ENCODE measurements around the gene VSNL1.
"Not testable (repeated sequence)": the region's sequence is repeated elsewhere in the genome, so short reads cannot be mapped to it uniquely, and the experiment has no call there.

Gene VSNL1

DNA sequence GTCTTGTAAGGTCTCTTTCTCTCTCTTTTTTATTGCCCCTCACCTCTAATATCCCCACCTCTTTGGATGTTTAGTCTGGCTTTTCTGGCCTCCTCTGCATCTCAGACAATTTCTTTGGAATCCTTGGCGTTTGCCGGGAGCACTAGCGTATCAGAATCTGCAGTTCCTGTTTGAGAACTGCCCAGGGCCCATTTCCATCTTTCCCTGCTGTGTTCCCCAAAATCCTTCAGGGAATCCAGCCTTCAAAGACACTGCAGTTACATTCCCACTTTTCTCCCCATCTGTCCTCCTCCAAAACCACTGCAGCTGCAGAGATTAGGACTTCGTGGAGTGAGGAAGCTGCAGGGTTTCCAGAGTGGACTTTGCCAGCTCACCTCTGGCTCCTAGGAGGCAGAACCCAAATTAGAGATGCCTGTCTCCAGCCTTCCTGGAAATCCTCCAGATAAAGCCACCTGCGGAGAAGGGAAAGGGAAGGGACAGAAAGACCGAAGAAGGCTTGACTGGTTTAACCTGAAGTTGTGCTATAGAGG lies 2.7 kb downstream of the VSNL1 start:
- DNase-seq, result no peak

DNA sequence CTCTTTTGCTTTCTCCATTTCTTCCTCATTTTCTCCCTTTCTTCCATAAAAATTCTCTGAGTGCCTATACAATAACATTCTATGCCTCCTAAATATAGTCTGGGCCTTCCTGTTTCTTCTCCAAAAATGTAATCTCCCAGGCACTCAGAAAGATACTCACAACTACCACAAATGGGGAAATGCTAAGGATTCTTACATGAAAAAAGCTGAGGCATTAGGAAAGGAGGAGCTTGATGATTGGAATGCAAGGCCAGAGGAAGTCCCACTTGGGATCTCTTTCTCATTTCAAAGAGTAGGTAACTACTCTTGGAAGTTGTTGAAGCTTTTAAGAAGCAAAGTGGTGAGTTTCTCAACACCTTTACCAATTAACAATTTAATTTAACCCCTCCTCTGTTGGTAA lies 3.4 kb downstream of the VSNL1 start:
- DNase-seq, result no peak

GRCh38 chr2:17544256-17544655 lies 3.8 kb downstream of the VSNL1 start:
- DNase-seq, result no peak

DNA sequence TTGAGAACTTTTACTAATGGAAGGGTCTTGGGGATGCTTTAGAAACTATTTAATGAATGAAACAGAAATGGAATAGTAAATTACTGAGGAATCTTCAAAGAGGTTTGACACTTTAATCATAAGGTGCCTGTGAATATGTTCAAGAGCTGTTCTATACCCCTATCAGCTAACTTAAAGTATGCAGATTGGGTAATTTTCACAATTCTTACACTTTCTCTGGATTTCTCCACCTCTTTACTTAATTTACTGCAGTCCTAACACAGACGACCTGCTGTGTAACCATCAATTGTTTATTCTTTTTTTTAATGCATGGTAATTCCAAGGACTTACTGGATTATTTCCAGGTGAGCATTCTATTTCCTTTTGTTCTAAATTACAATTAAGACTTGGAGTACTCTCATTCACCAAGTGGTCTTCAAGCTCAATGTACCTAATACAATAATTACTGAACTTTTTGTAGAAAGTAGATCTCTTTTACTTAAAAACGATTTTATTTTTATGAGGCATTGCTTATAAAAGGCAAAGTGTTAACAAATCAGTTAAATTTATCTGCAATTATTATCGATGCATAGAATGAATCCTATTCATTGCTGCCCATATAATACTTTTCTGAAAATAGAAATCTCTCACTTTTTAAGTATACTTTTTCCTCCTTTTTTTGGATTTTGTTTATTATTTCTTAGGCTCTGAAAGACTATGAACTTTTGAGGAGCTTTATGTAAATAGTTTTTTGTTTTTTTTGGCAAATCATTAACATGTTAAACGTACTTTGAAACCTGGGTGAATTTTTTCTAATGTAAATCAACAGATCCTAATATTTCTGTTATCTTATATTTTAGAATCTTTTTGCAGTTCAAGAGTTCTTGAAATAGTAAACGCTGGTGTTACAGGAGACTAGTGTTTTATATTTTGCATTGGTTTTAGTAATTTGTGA lies 5.5 kb downstream of the VSNL1 start:
- no peak for DNase-seq

GRCh38 chr2:17547237-17547636 lies 6.7 kb downstream of the VSNL1 start:
- no peak for DNase-seq

- DNase-seq, result no peak
These were observed 7.2 kb downstream of the VSNL1 start for GRCh38 chr2:17547737-17548136.

DNA sequence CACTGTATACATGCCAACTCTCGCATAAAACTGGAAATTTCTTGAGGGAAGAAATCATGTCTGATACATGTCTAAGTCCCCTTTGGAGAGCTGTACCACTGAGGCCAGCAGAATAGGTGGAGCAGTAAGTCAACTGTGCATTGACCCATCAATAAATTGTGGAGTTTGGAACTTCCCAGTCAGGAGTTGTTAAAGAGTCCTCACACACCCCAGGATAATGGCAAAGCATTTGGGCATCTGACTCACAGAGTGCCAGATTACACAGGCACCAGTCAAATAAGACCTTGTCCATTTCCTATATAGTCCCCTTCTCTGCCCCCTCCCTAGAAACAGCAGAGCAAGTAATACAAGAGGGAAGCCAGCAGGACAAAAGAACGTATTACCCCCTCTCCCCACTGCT lies 10.4 kb downstream of the VSNL1 start:
- DNase-seq, result no peak

- no peak for DNase-seq
These were observed 14.7 kb downstream of the VSNL1 start for GRCh38 chr2:17555150-17555549.

GRCh38 chr2:17557596-17557995 lies 17.1 kb downstream of the VSNL1 start:
- DNase-seq, result no peak

DNA sequence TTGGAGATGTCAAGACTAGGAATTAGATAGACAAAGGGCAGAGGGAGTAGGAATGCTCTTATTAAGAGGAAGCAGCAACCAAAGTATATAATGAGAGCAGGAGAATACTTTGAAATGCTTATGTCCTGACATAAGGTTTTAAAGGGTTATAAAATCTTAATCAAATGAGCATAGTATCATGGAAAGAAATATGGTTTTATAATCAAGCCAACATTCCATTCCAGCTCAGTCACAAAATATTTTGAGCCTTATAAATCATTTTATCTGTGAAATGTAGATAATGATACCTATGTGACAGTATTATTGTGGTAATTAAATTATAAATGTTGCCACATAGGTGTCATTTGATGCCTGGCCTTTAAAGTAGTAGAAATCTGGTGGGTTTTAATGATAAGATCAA lies 17.6 kb downstream of the VSNL1 start:
- no peak for DNase-seq

DNA sequence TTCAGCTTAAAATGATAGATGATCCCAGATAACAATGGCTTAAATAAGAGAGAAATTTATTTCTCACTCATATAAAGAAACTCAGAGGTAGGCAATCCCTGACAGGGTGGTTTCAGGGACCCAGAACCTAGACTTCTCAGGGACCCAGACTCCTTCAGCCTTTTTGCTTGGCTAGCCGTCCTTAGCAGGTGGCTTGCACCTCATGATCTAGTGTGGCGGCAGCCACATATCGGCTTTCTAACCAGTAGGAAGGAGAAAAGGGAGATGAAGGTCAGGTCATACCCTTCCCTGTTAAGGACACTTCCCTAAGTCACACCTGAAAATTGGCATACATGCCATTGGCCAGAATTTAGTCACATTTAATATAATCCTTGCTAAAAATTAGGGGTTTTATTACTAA lies 18.4 kb downstream of the VSNL1 start:
- DNase-seq, result no peak

DNA sequence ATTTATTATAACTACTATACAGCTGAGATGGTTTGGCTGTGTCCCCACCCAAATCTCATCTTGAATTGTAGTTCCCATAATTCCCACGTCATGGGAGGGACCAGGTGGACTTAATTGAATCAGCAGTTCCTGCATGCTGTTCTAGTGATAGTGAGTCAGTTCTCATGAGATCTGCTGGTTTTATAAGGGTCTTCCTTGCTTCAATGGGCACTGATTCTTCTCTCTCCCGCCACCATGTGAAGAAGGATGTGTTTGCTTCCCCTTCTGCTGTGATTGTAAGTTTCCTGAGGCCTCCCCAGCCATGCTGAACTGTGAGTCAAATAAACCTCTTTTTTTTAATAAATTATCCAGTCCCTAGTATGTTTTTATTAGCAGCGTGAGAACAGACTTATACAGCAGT lies 25.2 kb downstream of the VSNL1 start:
- DNase-seq, result not testable (repeated sequence)

GRCh38 chr2:17571681-17572080 lies 31.2 kb downstream of the VSNL1 start:
- DNase-seq, result no peak

- no peak for DNase-seq
These were observed 32.7 kb downstream of the VSNL1 start for GRCh38 chr2:17573085-17573803.

- DNase-seq, result no peak
These were observed 33.3 kb downstream of the VSNL1 start for GRCh38 chr2:17573804-17574175.

DNA sequence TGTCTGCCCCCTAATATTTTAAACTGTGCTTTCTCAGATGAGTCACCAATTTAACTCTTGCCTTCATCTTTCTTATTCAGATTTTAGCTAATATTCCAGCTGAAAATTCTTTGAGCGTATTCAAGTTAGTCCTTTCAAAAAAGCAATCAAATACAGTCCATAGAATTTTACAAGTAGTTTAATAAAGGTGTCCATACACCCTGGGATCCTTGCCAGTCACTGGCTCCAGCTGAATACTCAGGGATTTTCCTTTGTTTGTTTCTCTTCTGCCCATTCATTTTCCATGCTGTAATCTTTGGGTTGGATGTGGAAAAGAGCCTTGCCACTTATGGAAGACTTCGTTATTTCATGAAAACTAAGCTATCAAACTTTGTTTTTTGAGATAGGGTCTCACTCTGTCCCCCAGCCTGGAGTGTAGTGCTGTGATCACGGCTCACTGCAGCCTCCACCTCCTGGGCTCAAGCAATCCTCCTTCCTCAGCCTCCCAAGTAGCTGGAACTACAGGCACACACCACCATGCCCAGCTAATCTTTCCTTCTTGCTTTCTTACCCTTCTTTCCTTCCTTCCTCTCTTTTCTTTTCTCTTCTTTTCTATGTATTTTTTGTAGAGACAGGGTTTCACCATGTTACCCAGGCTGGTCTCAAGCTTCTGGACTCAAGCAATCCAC lies 34.0 kb downstream of the VSNL1 start:
- no peak for DNase-seq

DNA sequence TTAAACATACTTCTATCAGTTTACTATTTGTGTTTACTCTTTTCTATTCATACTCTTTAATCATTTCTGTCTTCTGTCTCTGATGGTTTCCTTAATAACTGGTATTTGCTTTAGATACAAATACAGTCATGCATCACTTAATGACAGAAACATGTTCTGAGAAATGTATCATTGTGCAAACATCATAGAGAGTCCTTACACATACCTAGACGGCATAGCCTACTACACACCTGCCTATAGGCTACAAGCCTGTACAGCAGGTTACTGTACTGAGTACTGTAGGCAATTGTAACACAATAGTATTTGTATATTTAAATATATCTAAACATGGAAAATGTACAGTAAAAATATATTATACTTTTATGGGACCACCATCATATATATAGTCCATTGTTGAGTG lies 36.3 kb downstream of the VSNL1 start:
- no peak for DNase-seq

- DNase-seq, result no peak
These were observed 38.0 kb downstream of the VSNL1 start for GRCh38 chr2:17578466-17578928.

DNA sequence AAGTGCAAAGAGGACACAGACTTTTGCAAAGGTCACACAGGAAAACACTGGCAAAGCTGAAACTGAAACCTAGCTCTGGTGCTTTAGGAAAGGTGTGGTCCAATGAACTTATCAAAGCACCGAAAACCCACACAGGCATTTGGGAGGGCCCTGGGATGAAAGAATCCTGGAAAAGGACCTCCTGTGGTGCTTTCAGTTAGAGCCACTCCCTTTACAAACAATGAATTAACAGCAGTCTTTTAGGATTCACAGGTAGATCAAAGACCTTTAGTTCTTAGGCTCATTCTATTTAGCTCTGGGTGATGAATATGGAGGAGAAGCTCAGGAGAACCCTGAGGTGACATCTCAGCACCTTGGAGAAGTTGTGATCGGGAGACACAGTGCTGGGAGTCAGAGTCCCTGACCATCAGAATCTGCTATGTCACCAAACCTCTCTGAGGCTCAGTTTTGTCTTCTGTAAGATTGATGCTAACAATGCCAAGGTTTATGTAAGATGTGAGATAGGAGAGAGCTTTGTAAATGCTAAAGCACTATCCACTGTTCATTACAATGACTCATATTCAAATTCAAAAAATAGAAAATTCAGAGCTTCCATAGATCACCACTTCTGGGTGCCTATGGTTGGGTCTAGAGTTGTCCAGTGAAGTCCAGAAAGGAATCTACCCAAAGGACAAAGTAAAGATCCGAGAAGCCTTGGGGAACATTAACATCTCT lies 39.3 kb downstream of the VSNL1 start:
- DNase-seq, result no peak

GRCh38 chr2:17580319-17580715 lies 39.8 kb downstream of the VSNL1 start:
- no peak for DNase-seq

DNA sequence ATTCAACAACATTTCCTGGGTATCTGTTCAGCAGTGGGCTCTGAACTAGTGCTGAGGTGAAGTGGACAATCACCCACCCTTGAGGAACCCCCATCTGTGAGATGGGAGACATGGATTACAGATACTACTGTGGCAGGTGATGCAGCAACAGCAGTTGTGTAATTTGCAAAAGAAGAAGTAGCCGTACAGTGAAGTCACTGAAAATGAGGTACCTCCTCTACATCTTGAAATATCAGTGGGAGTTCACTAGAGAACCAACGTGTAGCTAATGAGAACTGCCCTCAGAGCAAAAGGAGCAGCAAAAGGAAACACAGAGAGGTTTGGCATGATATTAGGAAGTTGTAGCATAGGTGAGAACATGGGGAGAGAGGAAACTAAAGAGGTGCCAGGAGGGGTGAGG lies 41.3 kb downstream of the VSNL1 start:
- no peak for DNase-seq

DNA sequence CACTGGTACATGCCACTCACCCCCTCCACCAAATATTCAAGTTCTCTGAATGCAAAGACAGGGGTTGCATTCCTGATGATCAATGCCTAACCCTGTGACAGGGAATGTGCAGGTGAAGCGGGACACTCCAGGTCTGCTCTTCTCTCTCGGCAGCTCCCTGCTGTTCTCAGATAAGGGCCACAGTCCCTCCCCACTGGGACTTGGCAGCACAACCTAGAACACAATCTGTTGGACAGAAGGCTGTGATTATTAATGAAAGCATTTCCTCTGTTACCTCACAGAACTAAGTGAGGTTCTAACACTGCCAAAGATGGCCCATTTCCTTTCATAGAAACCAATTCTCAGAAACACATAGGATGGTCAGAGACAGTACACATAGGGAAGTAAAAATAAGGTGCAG lies 42.7 kb downstream of the VSNL1 start:
- DNase-seq, result no peak

- DNase-seq, result no peak
These were observed 43.1 kb downstream of the VSNL1 start for GRCh38 chr2:17583646-17584045.

Measured in NCI-H1694 treated with DMSO at 0.1 percent for 48 hours (cell line).